NCI-H1105 treated with DMSO at 0.1 percent for 48 hours (cell line): ENCODE results near the gene LAPTM5.
"Not testable (repeated sequence)": the region's sequence is repeated elsewhere in the genome, so short reads cannot be mapped to it uniquely, and the experiment has no call there.

Source experiments
- DNase-seq: peaks from one replicate; lab custom pipeline; 2025; lab: John Stamatoyannopoulos, UW

Gene LAPTM5

GRCh38 chr1:30694280-30695175 lies 63.0 kb downstream of the LAPTM5 start:
- no peak for DNase-seq

- no peak for DNase-seq
These were observed 63.8 kb downstream of the LAPTM5 start for GRCh38 chr1:30693822-30694221.

- DNase-seq: no peak
These were observed 64.2 kb downstream of the LAPTM5 start for GRCh38 chr1:30693366-30693765.

- no peak for DNase-seq
These were observed 64.6 kb downstream of the LAPTM5 start for GRCh38 chr1:30692948-30693301.

- DNase-seq: no peak
These were observed 65.2 kb downstream of the LAPTM5 start for GRCh38 chr1:30692201-30692947.

GRCh38 chr1:30691480-30691879 lies 66.1 kb downstream of the LAPTM5 start:
- no peak for DNase-seq

- DNase-seq: no peak
These were observed 67.5 kb downstream of the LAPTM5 start for GRCh38 chr1:30689901-30690645.

GRCh38 chr1:30688920-30689794 lies 68.4 kb downstream of the LAPTM5 start:
- no peak for DNase-seq

GRCh38 chr1:30688516-30688915 lies 69.1 kb downstream of the LAPTM5 start:
- not testable (repeated sequence) for DNase-seq

- no peak for DNase-seq
These were observed 69.7 kb downstream of the LAPTM5 start for GRCh38 chr1:30687886-30688285.

GRCh38 chr1:30686236-30686935 lies 71.2 kb downstream of the LAPTM5 start:
- no peak for DNase-seq

GRCh38 chr1:30685796-30686165 lies 71.8 kb downstream of the LAPTM5 start:
- no peak for DNase-seq

- DNase-seq: peak; percentile 11
These were observed 72.4 kb downstream of the LAPTM5 start for GRCh38 chr1:30684881-30685795.

GRCh38 chr1:30684259-30684658 lies 73.3 kb downstream of the LAPTM5 start:
- DNase-seq: no peak

- DNase-seq: no peak
These were observed 73.9 kb downstream of the LAPTM5 start for GRCh38 chr1:30683699-30684098.
